ENCODE measurements around the gene MRTFA. TPM values are rescaled to one million over a fixed set of nuclear protein-coding genes. Genes with fewer than 3 reads are reported as not detected.
A peak's percentile ranks its signal among the peaks of the same experiment; 100 is the strongest.

Gene MRTFA
- total RNA-seq, 1 experiment from 2014 or later: 44.7 TPM

DNA sequence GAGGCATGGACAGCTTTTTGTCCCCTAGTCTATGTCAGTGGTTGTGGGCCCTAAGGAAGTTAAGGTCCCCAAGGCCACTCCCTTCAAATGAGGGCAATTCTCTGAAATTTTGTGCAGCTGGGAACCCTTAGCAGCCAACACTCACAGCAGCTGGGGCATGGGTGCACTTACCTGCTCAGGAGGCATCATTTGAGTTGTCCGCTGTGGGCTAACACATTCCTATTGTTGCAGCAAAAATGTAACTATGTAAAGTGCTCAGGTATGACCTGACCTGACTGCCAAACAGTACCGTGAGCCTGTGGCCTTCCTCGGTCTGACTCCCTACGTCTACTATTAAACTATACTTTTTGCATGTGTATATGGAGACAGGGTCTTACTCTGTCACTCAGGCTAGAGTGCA lies 5.8 kb upstream of the MRTFA start:
- POLR2A ChIA-PET (ENCODE audit: unreplicated experiment): interaction anchor here (0.6 kb wide), 1 partner anchor 153 kb away, joined by 3 read pairs; no protein-coding TSS in a partner anchor
- H2AFZ ChIP-seq: no peak overlapping the region
- no peaks in the 10 kb centered on the region for H3F3A ChIP-seq (ENCODE audit: insufficient read depth, low read depth)
- CTCF ChIA-PET: no interaction called here
- H3K4me2 ChIP-seq: no peak overlapping the region
- H3K4me1 ChIP-seq (replicated peaks; ENCODE audit: insufficient read depth): peaks cover 20% of the 10 kb centered on the region
- no peaks in the 10 kb centered on the region for H3K9me3 ChIP-seq (ENCODE audit: insufficient read depth, low read depth)
- intact Hi-C loops (cut with micrococcal nuclease; ENCODE audit: unreplicated experiment): no loop called here
- BruUV-seq (replicated peaks): no TSS peak
- no peak overlapping the region for H3K27ac ChIP-seq
- no peaks in the 10 kb centered on the region for H3K27me3 ChIP-seq (ENCODE audit: insufficient read depth, low read depth)
- TF ChIP-seq, protein P1, sequence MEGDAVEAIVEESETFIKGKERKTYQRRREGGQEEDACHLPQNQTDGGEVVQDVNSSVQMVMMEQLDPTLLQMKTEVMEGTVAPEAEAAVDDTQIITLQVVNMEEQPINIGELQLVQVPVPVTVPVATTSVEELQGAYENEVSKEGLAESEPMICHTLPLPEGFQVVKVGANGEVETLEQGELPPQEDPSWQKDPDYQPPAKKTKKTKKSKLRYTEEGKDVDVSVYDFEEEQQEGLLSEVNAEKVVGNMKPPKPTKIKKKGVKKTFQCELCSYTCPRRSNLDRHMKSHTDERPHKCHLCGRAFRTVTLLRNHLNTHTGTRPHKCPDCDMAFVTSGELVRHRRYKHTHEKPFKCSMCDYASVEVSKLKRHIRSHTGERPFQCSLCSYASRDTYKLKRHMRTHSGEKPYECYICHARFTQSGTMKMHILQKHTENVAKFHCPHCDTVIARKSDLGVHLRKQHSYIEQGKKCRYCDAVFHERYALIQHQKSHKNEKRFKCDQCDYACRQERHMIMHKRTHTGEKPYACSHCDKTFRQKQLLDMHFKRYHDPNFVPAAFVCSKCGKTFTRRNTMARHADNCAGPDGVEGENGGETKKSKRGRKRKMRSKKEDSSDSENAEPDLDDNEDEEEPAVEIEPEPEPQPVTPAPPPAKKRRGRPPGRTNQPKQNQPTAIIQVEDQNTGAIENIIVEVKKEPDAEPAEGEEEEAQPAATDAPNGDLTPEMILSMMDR (conservative IDR thresholded peaks at IDR 0.05): no peak
- TF ChIP-seq EZH2 (IDR thresholded peaks at IDR 0.05; ENCODE audit: low read depth): no peak
- no peak overlapping the region for H3K4me3 ChIP-seq
- no peak for DNase-seq
- no peaks in the 10 kb centered on the region for H3K79me2 ChIP-seq (ENCODE audit: low read depth)
- H3K36me3 ChIP-seq (ENCODE audit: low read depth): no peaks in the 10 kb centered on the region
- no peaks in the 10 kb centered on the region for H3K9me2 ChIP-seq (ENCODE audit: insufficient read depth)
- H4K20me1 ChIP-seq (ENCODE audit: insufficient read depth): no peaks in the 10 kb centered on the region

- no peak for TF ChIP-seq EZH2 (IDR thresholded peaks at IDR 0.05; ENCODE audit: low read depth)
- TF ChIP-seq, protein P1 (conservative IDR thresholded peaks at IDR 0.05): no peak
- Histone ChIP-seq H2AFZ (no peak overlapping the region), H3K9me3 (ENCODE audit: insufficient read depth, low read depth) (no peaks in the 10 kb centered on the region), H4K20me1 (ENCODE audit: insufficient read depth) (no peaks in the 10 kb centered on the region), H3K27ac (no peak overlapping the region), H3K36me3 (ENCODE audit: low read depth) (no peaks in the 10 kb centered on the region), H3K4me2 (no peak overlapping the region), H3K9me2 (ENCODE audit: insufficient read depth) (no peaks in the 10 kb centered on the region), H3K4me3 (no peak overlapping the region), H3F3A (ENCODE audit: insufficient read depth, low read depth) (no peaks in the 10 kb centered on the region), H3K79me2 (ENCODE audit: low read depth) (peaks cover under 1% of the 10 kb centered on the region), H3K27me3 (ENCODE audit: insufficient read depth, low read depth) (no peaks in the 10 kb centered on the region), H3K4me1 (replicated peaks; ENCODE audit: insufficient read depth) (peaks cover 17% of the 10 kb centered on the region)
- no TSS peak for BruUV-seq (replicated peaks)
- ChIA-PET CTCF (interaction anchor here (0.5 kb wide), 1 partner anchor 17 kb away, joined by 5 read pairs; no protein-coding TSS in a partner anchor), POLR2A (ENCODE audit: unreplicated experiment) (no interaction called here)
- intact Hi-C loops (cut with micrococcal nuclease; ENCODE audit: unreplicated experiment): no loop called here
- DNase-seq: no peak
Observed at GRCh38 chr22:40641269-40641668, 4.8 kb upstream of the MRTFA start.

DNA sequence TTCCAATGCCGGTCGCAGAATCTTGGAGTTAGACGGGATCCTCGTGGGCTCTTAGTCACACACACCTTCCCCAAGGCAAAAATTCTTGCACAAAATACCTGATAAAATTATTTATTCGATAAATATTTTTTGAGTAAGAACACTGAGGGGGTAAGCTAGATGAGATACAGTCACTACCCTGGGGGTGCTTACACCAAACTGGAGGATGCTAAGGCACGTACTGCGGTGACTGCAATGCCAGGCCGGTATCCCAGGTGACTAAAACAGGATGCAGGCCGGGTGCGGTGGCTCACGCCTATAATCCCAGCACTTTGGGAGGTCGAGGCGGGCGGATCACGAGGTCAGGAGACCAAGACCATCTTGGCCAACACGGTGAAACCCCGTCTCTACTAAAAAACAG lies 1.7 kb upstream of the MRTFA start:
- H4K20me1 ChIP-seq (ENCODE audit: insufficient read depth): peaks cover 21% of the 10 kb centered on the region
- H3F3A ChIP-seq (ENCODE audit: insufficient read depth, low read depth): no peaks in the 10 kb centered on the region
- no peak overlapping the region for H3K27ac ChIP-seq
- intact Hi-C loops (cut with micrococcal nuclease; ENCODE audit: unreplicated experiment): no loop called here
- peaks cover 30% of the 10 kb centered on the region for H3K4me1 ChIP-seq (replicated peaks; ENCODE audit: insufficient read depth)
- H3K4me2 ChIP-seq: peak overlapping the region; percentile 93; the same call in 1 of the 2 replicates
- H3K36me3 ChIP-seq (ENCODE audit: low read depth): no peaks in the 10 kb centered on the region
- POLR2A ChIA-PET (ENCODE audit: unreplicated experiment): no interaction called here
- peaks cover 31% of the 10 kb centered on the region for H3K79me2 ChIP-seq (ENCODE audit: low read depth)
- no peak for TF ChIP-seq EZH2 (IDR thresholded peaks at IDR 0.05; ENCODE audit: low read depth)
- TF ChIP-seq, protein P1 (conservative IDR thresholded peaks at IDR 0.05): no peak
- no peak overlapping the region for H2AFZ ChIP-seq
- no peak overlapping the region for H3K4me3 ChIP-seq
- H3K27me3 ChIP-seq (ENCODE audit: insufficient read depth, low read depth): no peaks in the 10 kb centered on the region
- BruUV-seq (replicated peaks): no TSS peak
- DNase-seq: no peak
- H3K9me2 ChIP-seq (ENCODE audit: insufficient read depth): no peaks in the 10 kb centered on the region
- CTCF ChIA-PET: no interaction called here
- H3K9me3 ChIP-seq (ENCODE audit: insufficient read depth, low read depth): no peaks in the 10 kb centered on the region

Data from PC-9 (cell line).